ENCODE data around the gene WEE1.
A peak's percentile ranks its signal among the peaks of the same experiment; 100 is the strongest.

Gene WEE1

DNA sequence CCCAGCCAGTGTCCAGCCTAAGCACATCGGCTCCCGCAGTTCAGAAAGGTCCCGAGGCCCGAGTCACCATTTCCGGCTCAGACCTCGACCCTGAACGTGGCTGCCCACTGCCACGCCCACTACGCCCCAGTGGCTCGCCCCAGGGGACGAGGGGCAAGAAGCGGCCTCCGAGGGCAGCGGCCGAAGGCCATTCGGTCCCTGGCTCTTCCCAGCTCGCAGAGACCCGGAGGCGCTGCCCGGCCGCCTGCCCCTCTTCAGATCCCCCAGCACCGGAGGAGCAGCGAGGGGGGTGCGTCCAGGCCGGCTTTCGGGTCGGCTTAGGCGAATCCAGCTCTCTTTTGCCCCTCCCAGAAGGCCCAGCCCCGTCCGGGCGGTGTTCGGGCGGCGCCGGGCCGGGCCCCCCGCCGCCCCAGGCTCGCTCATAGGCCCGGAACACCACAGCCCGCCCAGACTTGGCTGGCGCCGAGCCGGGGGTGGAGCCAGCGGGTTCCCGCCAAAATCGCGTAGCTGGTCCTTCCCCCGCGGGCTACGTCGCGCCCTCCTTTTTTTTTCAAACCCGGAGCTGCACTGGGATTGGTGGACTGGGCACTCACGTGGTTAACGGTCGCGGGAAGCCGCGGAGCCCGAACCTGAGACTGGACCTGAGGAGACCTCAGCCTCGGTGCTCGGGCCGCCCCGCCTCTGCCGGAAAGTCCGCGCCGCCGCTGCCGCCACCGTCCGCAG is at the start of gene WEE1:
Gene WEE1, plus strand, starts transcription at position 619 of the 723 bp plus-strand sequence. CDS start 264 bp downstream, outside the sequence.
- Mint-ChIP-seq H3K27me3 (no peaks in the 10 kb centered on the region), H3K4me3 (peak within 1 kb of the TSS; percentile 94), H3K9me3 (no peaks in the 10 kb centered on the region), H3K36me3 (ENCODE audit: low read depth) (peaks cover 37% of the 10 kb centered on the region), H3K4me1 (peaks cover 42% of the 10 kb centered on the region), H3K27ac (peak within 1 kb of the TSS; percentile 81)
- peak; percentile 99 for DNase-seq
- ATAC-seq: peak; percentile 98

DNA sequence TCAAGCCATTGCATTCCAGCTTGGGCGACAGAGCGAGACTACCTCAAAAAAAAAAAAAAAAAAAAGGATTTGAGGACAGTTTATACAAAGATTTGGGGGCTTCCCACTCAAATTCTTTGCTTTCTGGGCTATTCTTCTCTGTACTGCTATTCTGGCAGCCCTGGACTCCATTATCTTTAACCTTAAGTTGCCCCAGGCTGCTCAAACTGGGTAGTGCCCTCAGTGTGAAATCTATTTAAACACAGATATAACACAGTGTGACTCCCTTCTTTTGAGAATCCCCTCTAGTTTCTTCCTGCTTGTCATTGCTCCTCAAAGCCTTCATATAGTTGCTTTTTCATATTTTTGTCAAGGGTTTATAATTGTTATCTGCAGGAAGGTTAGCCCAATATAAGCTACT is 49.5 kb upstream of the WEE1 start:
- H3K9me3 Mint-ChIP-seq: no peaks in the 10 kb centered on the region
- ATAC-seq: no peak
- H3K4me1 Mint-ChIP-seq: no peaks in the 10 kb centered on the region
- DNase-seq: no peak
- H3K27ac Mint-ChIP-seq: no peak overlapping the region
- no peak overlapping the region for H3K4me3 Mint-ChIP-seq
- H3K36me3 Mint-ChIP-seq (ENCODE audit: low read depth): peaks cover 21% of the 10 kb centered on the region
- no peaks in the 10 kb centered on the region for H3K27me3 Mint-ChIP-seq

- no peak overlapping the region for H3K27ac Mint-ChIP-seq
- H3K9me3 Mint-ChIP-seq: no peaks in the 10 kb centered on the region
- H3K36me3 Mint-ChIP-seq (ENCODE audit: low read depth): peaks cover 18% of the 10 kb centered on the region
- no peak overlapping the region for H3K4me3 Mint-ChIP-seq
- DNase-seq: no peak
- H3K4me1 Mint-ChIP-seq: no peaks in the 10 kb centered on the region
- no peak for ATAC-seq
- no peaks in the 10 kb centered on the region for H3K27me3 Mint-ChIP-seq
These were observed 48.4 kb upstream of the WEE1 start for GRCh38 chr11:9525116-9525515.

DNA sequence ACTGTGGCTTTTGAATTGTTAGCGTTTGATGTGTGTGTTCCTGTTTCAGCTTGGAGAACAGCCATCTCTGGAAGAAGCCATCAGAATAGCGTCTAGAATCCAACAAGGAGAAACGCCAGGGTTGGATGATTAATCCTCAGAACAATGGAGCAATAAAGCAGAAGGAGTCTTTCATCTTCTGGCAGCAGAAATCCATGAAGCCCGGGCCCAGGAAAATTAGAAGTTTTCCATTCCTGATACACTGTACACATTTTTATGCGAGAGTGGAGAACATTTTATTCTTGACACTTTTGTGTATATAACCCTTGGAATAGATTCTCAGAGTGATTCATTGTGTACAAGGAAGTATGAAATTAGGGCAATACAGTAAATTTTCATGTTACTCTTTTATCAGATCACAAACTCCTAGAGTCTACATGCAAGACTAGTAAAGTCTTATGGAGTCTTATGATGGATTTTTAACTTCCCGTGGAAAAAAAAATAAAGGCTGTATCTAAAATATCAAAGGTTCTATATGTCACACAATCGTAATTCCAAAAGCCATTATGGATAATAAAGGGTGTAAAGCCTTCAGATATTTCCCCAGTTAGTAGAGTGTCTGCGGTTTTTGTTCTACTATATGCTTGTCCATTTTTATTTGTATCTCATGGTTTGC is 45.9 kb upstream of the WEE1 start:
- Mint-ChIP-seq H3K9me3 (no peaks in the 10 kb centered on the region), H3K27ac (peak overlapping the region; percentile 41), H3K27me3 (no peaks in the 10 kb centered on the region), H3K4me3 (no peak overlapping the region), H3K4me1 (no peaks in the 10 kb centered on the region), H3K36me3 (ENCODE audit: low read depth) (peaks cover 10% of the 10 kb centered on the region)
- DNase-seq: no peak
- no peak for ATAC-seq

DNA sequence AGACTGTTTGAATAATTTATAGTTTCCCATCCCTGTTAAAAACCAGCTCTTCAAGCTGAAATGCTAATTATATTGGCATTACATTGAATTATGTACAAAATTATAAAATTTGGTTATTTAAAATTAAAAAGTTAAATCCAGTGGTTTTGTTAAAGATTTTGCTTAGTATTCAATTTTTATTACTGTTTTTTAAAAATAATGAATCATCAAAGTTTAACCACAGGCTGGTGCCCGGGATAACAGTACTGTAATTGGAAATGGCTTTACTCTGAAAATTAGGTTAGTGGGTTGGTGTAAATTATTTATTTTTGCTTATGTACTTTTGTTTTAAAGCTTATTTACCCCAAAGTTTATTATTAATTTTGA is 45.4 kb upstream of the WEE1 start:
- Mint-ChIP-seq H3K4me1 (no peaks in the 10 kb centered on the region), H3K27ac (no peak overlapping the region), H3K36me3 (ENCODE audit: low read depth) (peaks cover 7% of the 10 kb centered on the region), H3K4me3 (no peak overlapping the region), H3K9me3 (no peaks in the 10 kb centered on the region), H3K27me3 (no peaks in the 10 kb centered on the region)
- ATAC-seq (no peak), DNase-seq (no peak)

DNA sequence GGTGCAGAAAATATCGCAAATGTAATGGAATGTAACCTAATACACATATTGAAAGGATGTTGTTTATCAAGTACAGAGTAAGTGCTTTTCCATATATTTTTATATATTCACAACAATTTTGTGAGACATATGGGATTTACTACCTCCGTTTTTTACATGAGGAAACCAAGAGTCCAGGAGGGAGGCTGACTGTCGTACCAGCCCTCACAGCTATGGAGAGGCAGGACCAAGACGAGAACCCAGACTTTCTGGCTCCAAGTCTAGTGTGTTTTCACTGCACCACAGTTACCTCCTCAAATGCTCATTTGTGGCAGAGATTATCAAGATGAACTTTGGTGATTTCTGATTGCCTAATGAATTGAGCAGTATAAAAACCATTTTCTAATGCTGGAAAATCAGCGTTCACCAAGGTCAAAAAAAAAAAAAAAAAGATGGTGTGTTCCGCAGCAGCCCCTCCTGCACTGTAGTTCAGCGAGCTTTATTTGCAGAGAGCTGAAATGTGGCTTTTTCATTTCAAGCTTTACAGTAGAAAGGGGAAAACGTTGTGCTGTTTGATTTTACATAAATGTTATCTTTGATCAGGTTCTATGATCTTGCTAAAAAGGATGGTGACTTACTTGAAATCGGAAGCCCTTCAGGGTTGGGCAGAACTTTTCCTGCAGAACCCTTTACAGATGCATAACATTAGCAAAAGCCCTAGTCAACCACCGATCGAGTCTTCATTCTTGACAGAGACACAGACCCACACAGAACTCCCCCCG is 44.7 kb upstream of the WEE1 start:
- no peak overlapping the region for H3K4me3 Mint-ChIP-seq
- ATAC-seq (no peak), DNase-seq (no peak)
- H3K27ac Mint-ChIP-seq: no peak overlapping the region
- peaks cover 6% of the 10 kb centered on the region for H3K36me3 Mint-ChIP-seq (ENCODE audit: low read depth)
- H3K4me1 Mint-ChIP-seq: no peaks in the 10 kb centered on the region
- no peaks in the 10 kb centered on the region for H3K27me3 Mint-ChIP-seq
- no peaks in the 10 kb centered on the region for H3K9me3 Mint-ChIP-seq

- H3K27me3 Mint-ChIP-seq: no peaks in the 10 kb centered on the region
- H3K9me3 Mint-ChIP-seq: no peaks in the 10 kb centered on the region
- H3K4me3 Mint-ChIP-seq: no peak overlapping the region
- no peak overlapping the region for H3K27ac Mint-ChIP-seq
- H3K4me1 Mint-ChIP-seq: no peaks in the 10 kb centered on the region
- ATAC-seq (no peak), DNase-seq (no peak)
- H3K36me3 Mint-ChIP-seq (ENCODE audit: low read depth): peaks cover 3% of the 10 kb centered on the region
These were observed 44.2 kb upstream of the WEE1 start for GRCh38 chr11:9529334-9529650.

DNA sequence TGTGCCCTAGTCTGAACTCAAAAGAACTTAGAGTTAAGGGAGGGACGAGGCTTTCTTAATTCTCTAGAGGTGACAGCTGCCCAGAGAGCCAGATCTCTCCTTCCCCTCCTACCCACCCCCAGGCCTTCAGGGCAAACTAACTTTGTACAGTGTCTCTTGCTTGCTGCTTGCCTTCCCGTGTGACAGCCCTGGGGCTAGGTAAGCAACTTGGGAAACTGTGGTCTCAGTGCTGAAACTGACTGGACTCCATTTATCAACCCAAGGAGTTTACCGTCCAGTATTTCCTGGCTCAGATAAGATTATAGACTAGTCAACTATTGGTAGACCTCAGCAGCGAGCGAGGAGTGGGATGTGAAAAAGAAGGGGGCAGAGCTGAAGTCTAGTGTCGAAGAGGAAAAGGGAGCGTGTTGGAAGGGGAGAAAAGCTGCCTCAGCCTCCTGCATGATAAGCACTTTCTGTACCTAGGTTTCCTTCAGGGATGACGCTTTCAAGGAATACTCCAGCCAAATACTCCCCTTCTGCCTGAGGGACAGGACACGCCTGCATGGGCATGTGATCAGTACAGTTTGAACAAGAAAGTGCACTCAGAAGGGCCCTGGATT is 43.3 kb upstream of the WEE1 start:
- ATAC-seq: no peak
- peaks cover 3% of the 10 kb centered on the region for H3K36me3 Mint-ChIP-seq (ENCODE audit: low read depth)
- H3K27me3 Mint-ChIP-seq: no peaks in the 10 kb centered on the region
- no peaks in the 10 kb centered on the region for H3K9me3 Mint-ChIP-seq
- H3K4me3 Mint-ChIP-seq: no peak overlapping the region
- H3K27ac Mint-ChIP-seq: no peak overlapping the region
- DNase-seq: no peak
- no peaks in the 10 kb centered on the region for H3K4me1 Mint-ChIP-seq

DNA sequence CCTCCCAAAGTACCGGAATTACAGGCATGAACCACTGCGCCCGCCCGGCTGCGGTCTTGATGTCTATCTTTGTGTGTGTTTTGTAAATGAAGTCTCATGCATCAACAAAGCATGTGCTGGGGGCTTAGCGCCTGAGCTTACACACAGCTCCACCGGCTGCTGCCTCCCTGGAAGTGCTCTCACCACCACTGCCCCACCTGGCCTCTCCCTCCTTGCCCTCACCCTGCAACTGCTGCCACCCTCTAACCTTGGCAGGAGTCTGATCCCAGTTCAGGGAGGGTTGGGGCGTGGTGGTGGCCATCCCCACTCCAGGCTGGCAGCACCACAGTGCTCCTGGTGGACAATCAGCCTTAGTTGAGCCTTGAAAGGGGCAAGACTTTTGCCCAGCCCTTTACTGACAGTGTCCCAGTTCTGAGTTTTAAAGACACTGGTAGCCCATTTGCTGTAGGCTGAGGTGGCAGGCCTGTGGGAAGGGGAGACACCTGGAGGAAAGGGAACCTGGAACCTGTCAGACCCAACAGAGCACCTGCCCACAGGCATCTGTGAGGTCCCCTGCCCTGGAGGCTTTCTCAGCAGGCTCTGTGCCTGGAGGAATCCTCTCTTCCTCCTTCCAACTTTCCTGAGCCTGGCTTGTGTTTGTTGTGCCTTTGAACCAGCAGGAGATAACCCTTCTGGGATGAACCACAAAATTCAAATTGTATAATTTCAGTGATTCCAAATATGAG is 42.4 kb upstream of the WEE1 start:
- ATAC-seq: no peak
- no peak overlapping the region for H3K4me3 Mint-ChIP-seq

GRCh38 chr11:9533058-9533457 is 40.4 kb upstream of the WEE1 start:
- no peak overlapping the region for H3K4me3 Mint-ChIP-seq
- no peaks in the 10 kb centered on the region for H3K4me1 Mint-ChIP-seq
- no peaks in the 10 kb centered on the region for H3K9me3 Mint-ChIP-seq
- H3K27ac Mint-ChIP-seq: no peak overlapping the region
- DNase-seq (no peak), ATAC-seq (no peak)
- no peaks in the 10 kb centered on the region for H3K27me3 Mint-ChIP-seq
- H3K36me3 Mint-ChIP-seq (ENCODE audit: low read depth): no peaks in the 10 kb centered on the region

More for the DNA sequence above, 42.4 kb upstream of the WEE1 start:
- Mint-ChIP-seq H3K27me3 (no peaks in the 10 kb centered on the region), H3K36me3 (ENCODE audit: low read depth) (peaks cover 2% of the 10 kb centered on the region), H3K27ac (no peak overlapping the region), H3K4me1 (no peaks in the 10 kb centered on the region), H3K9me3 (no peaks in the 10 kb centered on the region)
- no peak for DNase-seq

GRCh38 chr11:9533736-9534473 is 39.6 kb upstream of the WEE1 start:
- no peak overlapping the region for H3K4me3 Mint-ChIP-seq

GRCh38 chr11:9535189-9535781 is 38.2 kb upstream of the WEE1 start:
- H3K9me3 Mint-ChIP-seq: no peaks in the 10 kb centered on the region
- H3K27me3 Mint-ChIP-seq: no peaks in the 10 kb centered on the region
- DNase-seq (peak; percentile 91), ATAC-seq (peak; percentile 76)
- no peaks in the 10 kb centered on the region for H3K36me3 Mint-ChIP-seq (ENCODE audit: low read depth)
- no peak overlapping the region for H3K27ac Mint-ChIP-seq
- H3K4me1 Mint-ChIP-seq: no peaks in the 10 kb centered on the region
- H3K4me3 Mint-ChIP-seq: no peak overlapping the region

More at GRCh38 chr11:9533736-9534473, 39.6 kb upstream of the WEE1 start:
- Mint-ChIP-seq H3K9me3 (no peaks in the 10 kb centered on the region), H3K27ac (no peak overlapping the region), H3K27me3 (no peaks in the 10 kb centered on the region), H3K36me3 (ENCODE audit: low read depth) (no peaks in the 10 kb centered on the region), H3K4me1 (no peaks in the 10 kb centered on the region)
- no peak for ATAC-seq
- DNase-seq: no peak

DNA sequence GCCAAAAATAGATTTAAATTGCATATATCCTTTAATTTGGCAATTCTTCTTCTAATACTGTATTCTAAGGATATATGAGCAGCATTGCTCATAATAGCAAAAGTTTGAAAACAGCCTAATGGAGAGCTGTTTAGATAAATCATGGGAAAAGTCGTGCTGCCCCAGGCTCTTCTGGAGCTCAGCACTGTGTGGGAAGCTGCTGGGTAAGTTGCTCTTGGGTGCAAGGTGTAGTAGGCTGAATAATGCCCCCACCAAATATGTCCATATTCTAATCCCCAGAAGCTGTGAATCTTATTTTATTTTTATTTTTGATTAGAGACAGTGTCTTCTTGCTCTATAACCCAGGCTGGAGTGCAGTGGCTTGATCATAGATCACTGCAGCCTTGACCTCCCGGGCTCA is 34.9 kb upstream of the WEE1 start:
- H3K27me3 Mint-ChIP-seq: no peaks in the 10 kb centered on the region
- DNase-seq: no peak

More for the DNA sequence above, 34.9 kb upstream of the WEE1 start:
- no peak overlapping the region for H3K4me3 Mint-ChIP-seq
- no peak for ATAC-seq
- H3K9me3 Mint-ChIP-seq: no peaks in the 10 kb centered on the region
- no peak overlapping the region for H3K27ac Mint-ChIP-seq
- no peaks in the 10 kb centered on the region for H3K4me1 Mint-ChIP-seq
- no peaks in the 10 kb centered on the region for H3K36me3 Mint-ChIP-seq (ENCODE audit: low read depth)

All from activated naive CD8-positive, alpha-beta T cell treated with anti-CD3 and anti-CD28 coated beads, Interleukin-2, amount 50 U/mL, for 24 hours (primary cell).